K562 (cell line): ENCODE data around the gene ANO1. TPM values are rescaled to one million over a fixed set of nuclear protein-coding genes. Genes with fewer than 3 reads are reported as not detected.

Experiments
- ATAC-seq: fragments of 200-7000 bp; cut with Tn5 transposase; 3 replicates; pipeline ENCODE4 v1.9.1; 2020; ENCODE audit warnings: moderate library complexity
- BruUV-seq: library from RNA; stranded (reverse); fragments of 400-500 nt; replicated peaks from 2 replicates; lab custom pipeline; 2021; lab: Mats Ljungman, UMichigan
- CTCF ChIA-PET: fragments of 300-600 bp; formaldehyde crosslinking; extraction: SDS; loops from one replicate; lab custom pipeline; 2021; ENCODE audit warnings: low intra/inter-chr PET ratio; lab: Yijun Ruan, JAX
- POLR2A ChIA-PET: fragments of 300-600, 350-650 bp; sonication (Branson Sonifier 250); formaldehyde crosslinking; extraction: SDS; loops from one replicate; lab custom pipeline; 2021; ENCODE audit warnings: antibody characterized with exemption, inconsistent platforms; lab: Yijun Ruan, JAX
- DNase-seq, 4 experiments: peaks; one replicate each; pipeline versions ENCODE4 v3.0.0 to v3.0.0-alpha.2; 2011 to 2018; ENCODE audit warnings: low spot score in 3 of 4, mixed read lengths in 3 of 4; ENCODE audit errors: extremely low read depth in 1 of 4
- FAIRE-seq: peaks from 2 replicates; lab custom pipeline; 2011; peaks lifted over from hg19 to GRCh38; lab: Jason Lieb, UNC
- H2AFZ ChIP-seq: 2 replicates; pipeline ENCODE4 v1.6.0; 2011; ENCODE audit warnings: low read depth, low read length, control low read depth, inconsistent platforms
- H3K27ac ChIP-seq: fragments of 200-600 bp; 3 replicates; pipeline ENCODE4 v1.8.0; 2011; ENCODE audit warnings: low read depth, mild to moderate bottlenecking, control low read depth, inconsistent platforms, low read length, moderate library complexity, mixed read lengths; ENCODE audit errors: extremely low read depth
- H3K27me3 ChIP-seq, 2 experiments: fragments of 300-600 bp in 1 of 2; 2 replicates in 1 of 2; 3 replicates in 1 of 2; pipeline versions ENCODE4 v1.6.0 to v1.8.0; 2011; ENCODE audit warnings: inconsistent platforms in 2 of 2, low read length in 2 of 2, mild to moderate bottlenecking in 1 of 2, mixed read lengths in 1 of 2, moderate library complexity in 1 of 2; ENCODE audit not compliant: control insufficient read depth in 2 of 2, insufficient read depth in 2 of 2
- H3K36me3 ChIP-seq: fragments of 300-600 bp; 3 replicates; pipeline ENCODE4 v1.8.0; 2011; ENCODE audit warnings: mild to moderate bottlenecking, low read length, inconsistent platforms; ENCODE audit not compliant: control insufficient read depth, insufficient read depth
- H3K4me1 ChIP-seq, 2 experiments: fragments of 200-600 bp in 1 of 2; replicated peaks in 1 of 2; 2 replicates in 1 of 2; 3 replicates in 1 of 2; pipeline versions ENCODE4 v1.5.1 to v1.8.0; 2011; ENCODE audit warnings: inconsistent platforms in 2 of 2, low read length in 2 of 2, mild to moderate bottlenecking in 1 of 2, mixed read lengths in 1 of 2, moderate library complexity in 1 of 2; ENCODE audit not compliant: control insufficient read depth in 2 of 2, insufficient read depth in 2 of 2
- H3K4me2 ChIP-seq: 2 replicates; pipeline ENCODE4 v1.6.1; 2011; ENCODE audit warnings: low read length, control low read depth, inconsistent platforms, mixed read lengths; ENCODE audit not compliant: insufficient read depth
- H3K4me3 ChIP-seq: fragments of 200-600 bp; sonication (generic), shearing (Covaris generic); 2 replicates; pipeline ENCODE4 v1.5.1; 2016; ENCODE audit warnings: control low read depth, inconsistent platforms
- H3K79me2 ChIP-seq: fragments of 200-600 bp; 3 replicates; pipeline ENCODE4 v1.8.0; 2011; ENCODE audit warnings: low read length, inconsistent platforms; ENCODE audit not compliant: control insufficient read depth, insufficient read depth
- H3K9ac ChIP-seq, 2 experiments: 2 replicates each; pipeline versions ENCODE4 v1.6.0 to v1.6.1; 2011; ENCODE audit warnings: low read depth in 2 of 2, low read length in 2 of 2, control low read depth in 1 of 2, inconsistent platforms in 1 of 2, mild to moderate bottlenecking in 1 of 2, mixed read lengths in 1 of 2; ENCODE audit not compliant: insufficient read depth in 1 of 2
- H3K9me1 ChIP-seq: one replicate; pipeline ENCODE4 v1.6.0; 2011; ENCODE audit warnings: inconsistent platforms, mild to moderate bottlenecking, low read length, moderate library complexity; ENCODE audit not compliant: control insufficient read depth, insufficient read depth
- H3K9me3 ChIP-seq: replicated peaks from 2 replicates; pipeline ENCODE4 v1.5.1; 2011; ENCODE audit warnings: low read depth, low read length, inconsistent platforms; ENCODE audit not compliant: control insufficient read depth, insufficient read depth
- H4K20me1 ChIP-seq: replicated peaks from 2 replicates; pipeline ENCODE4 v1.6.1; 2011; ENCODE audit warnings: low read length, inconsistent platforms, mixed read lengths; ENCODE audit not compliant: control insufficient read depth, insufficient read depth
- MGA ChIP-seq: fragments of 450-650 bp; IDR thresholded peaks from 2 replicates; pipeline ENCODE4 v1.6.1; 2016; ENCODE audit warnings: mild to moderate bottlenecking, moderate library complexity
- XRCC3 ChIP-seq: fragments of 450-650 bp; IDR thresholded peaks from 2 replicates; pipeline ENCODE4 v1.6.1; 2017; ENCODE audit warnings: mild to moderate bottlenecking, moderate library complexity
- WGBS: fragments of 100-300 bp; shearing (Covaris generic); methylation state at CpG from one replicate; pipeline ENCODE4 v1.1.6; 2016; ENCODE audit warnings: low coverage, mixed read lengths; ENCODE audit not compliant: insufficient coverage; ENCODE audit errors: missing lambda C conversion rate; 5-methylcytosine and 5-hydroxymethylcytosine counted together
- in situ Hi-C: fragments of 300-500 bp; cut with MboI; formaldehyde crosslinking; loops from 4 replicates; pipeline ENCODE4 v1.15.0; 2018; ENCODE audit warnings: inconsistent platforms, mixed read lengths
- intact Hi-C: fragments of 100-400 bp; cut with micrococcal nuclease; formaldehyde crosslinking; loops from 2 replicates; pipeline ENCODE4 v1.14.2; 2022
- polyA plus RNA-seq, 8 experiments: library from polyadenylated mRNA; depleted of rRNA in 4 of 8; stranded (reverse) in 5 of 8; unstranded in 3 of 8; fragments of >200 nt; fragmentation: Nextera tagmentation in 2 of 8; fragmentation: Illumina TruSeq in 1 of 8; extraction: Ambion mirVana in 2 of 8; extraction: Trizol in 1 of 8; gene quantifications; 2 replicates each; pipeline versions ENCODE4 v1.2.1 to v1.2.3, GENCODE V29; 2011 to 2014; ENCODE audit warnings: inconsistent platforms in 1 of 8, missing spikeins in 1 of 8
- total RNA-seq, 7 experiments: library from RNA; depleted of rRNA in 6 of 7; stranded (reverse); fragments of >200 nt in 6 of 7; fragmentation: Illumina TruSeq in 2 of 7; extraction: Trizol in 2 of 7; gene quantifications; 2 replicates each; pipeline versions ENCODE4 v1.2.1 to v1.2.3, GENCODE V29; 2011 to 2021; ENCODE audit warnings: low replicate concordance in 1 of 7

Gene ANO1
- total and polyA plus RNA-seq, 9 of the 15 experiments (the other 6 are each of a cell fraction or from before 2014, with no cell fraction given): not detected

GRCh38 chr11:70210530-70210929, 132.4 kb downstream of the ANO1 start:
- intact Hi-C loops: no loop called here
- ChIA-PET CTCF (no interaction called here), POLR2A (interaction anchor here (0.7 to 0.8 kb wide), 2 partner anchors 101 to 536 kb away, joined by 3 read pairs; no protein-coding TSS in a partner anchor)
- no peak for FAIRE-seq
- Histone ChIP-seq H3K4me2 (no peak overlapping the region), H3K36me3 (peaks cover 28% of the 10 kb centered on the region), H4K20me1 (peaks cover 15% of the 10 kb centered on the region), H3K27me3 (no peaks in the 10 kb centered on the region), H3K4me1 (peaks cover 4 to 13% of the 10 kb centered on the region in 2 experiments; a peak in 4 of 5 replicates), H3K9me3 (no peaks in the 10 kb centered on the region), H3K79me2 (peaks cover 23% of the 10 kb centered on the region), H3K4me3 (no peak overlapping the region), H3K27ac (no peak overlapping the region), H3K9me1 (no peaks in the 10 kb centered on the region), H2AFZ (no peak overlapping the region), H3K9ac (no peak overlapping the region)
- ATAC-seq: no peak
- in situ Hi-C loops: no loop called here
- DNase-seq: no peak
- 73% methylated on average over 5 of the region's 5 CpGs for WGBS
- no TSS peak for BruUV-seq
- TF ChIP-seq MGA: 0 out of 2 replicates have a peak, but pooled peaks have one; percentile 25
- TF ChIP-seq XRCC3: no peak
